ENCODE measurements around the gene HK1. TPM values are rescaled to one million over a fixed set of nuclear protein-coding genes. Genes with fewer than 3 reads are reported as not detected.
A peak's percentile ranks its signal among the peaks of the same experiment; 100 is the strongest.

Gene HK1
- total RNA-seq, 6 experiments from 2014 or later: 149 to 158 (median 155) TPM

- H3K4me3 Mint-ChIP-seq: no peak overlapping the region
- peak overlapping the region; percentile 53 for H3K27ac Mint-ChIP-seq
- peaks cover 3% of the 10 kb centered on the region for H3K27me3 Mint-ChIP-seq (ENCODE audit: insufficient read depth)
- peaks cover 38% of the 10 kb centered on the region for H3K4me1 Mint-ChIP-seq (ENCODE audit: low read depth)
- no peaks in the 10 kb centered on the region for H3K9me3 Mint-ChIP-seq
- H3K36me3 Mint-ChIP-seq (ENCODE audit: low read depth): peaks cover 30% of the 10 kb centered on the region
- TF ChIP-seq CTCF (IDR thresholded peaks at IDR 0.05): peak; percentile 94
- DNase-seq: peak; percentile 68
Measured at GRCh38 chr10:69392481-69393000, 114.2 kb downstream of the HK1 start.

GRCh38 chr10:69394020-69394419 is 115.7 kb downstream of the HK1 start:
- peak; percentile 17 for DNase-seq

GRCh38 chr10:69397972-69398371 is 119.7 kb downstream of the HK1 start:
- no peak overlapping the region for H3K27ac Mint-ChIP-seq
- no peaks in the 10 kb centered on the region for H3K9me3 Mint-ChIP-seq
- H3K27me3 Mint-ChIP-seq (ENCODE audit: insufficient read depth): peaks cover 10% of the 10 kb centered on the region; the same call in 1 of the 2 replicates
- no peak overlapping the region for H3K4me3 Mint-ChIP-seq
- DNase-seq: no peak
- no peak for TF ChIP-seq CTCF (IDR thresholded peaks at IDR 0.05)
- peaks cover 41% of the 10 kb centered on the region for H3K36me3 Mint-ChIP-seq (ENCODE audit: low read depth)
- peaks cover 22% of the 10 kb centered on the region for H3K4me1 Mint-ChIP-seq (ENCODE audit: low read depth)

More at GRCh38 chr10:69394020-69394419, 115.7 kb downstream of the HK1 start:
- Mint-ChIP-seq H3K27me3 (ENCODE audit: insufficient read depth) (peaks cover 5% of the 10 kb centered on the region), H3K4me1 (ENCODE audit: low read depth) (peaks cover 38% of the 10 kb centered on the region), H3K4me3 (no peak overlapping the region; the same call in 1 of the 2 replicates), H3K36me3 (ENCODE audit: low read depth) (peaks cover 22% of the 10 kb centered on the region), H3K27ac (peak overlapping the region; percentile 42), H3K9me3 (no peaks in the 10 kb centered on the region)
- no peak for TF ChIP-seq CTCF (IDR thresholded peaks at IDR 0.05)

GRCh38 chr10:69398466-69398865 is 120.2 kb downstream of the HK1 start:
- no peaks in the 10 kb centered on the region for H3K9me3 Mint-ChIP-seq
- H3K4me3 Mint-ChIP-seq: no peak overlapping the region
- peaks cover 10% of the 10 kb centered on the region; the same call in 1 of the 2 replicates for H3K27me3 Mint-ChIP-seq (ENCODE audit: insufficient read depth)
- DNase-seq: no peak
- peaks cover 41% of the 10 kb centered on the region for H3K36me3 Mint-ChIP-seq (ENCODE audit: low read depth)
- no peak overlapping the region for H3K27ac Mint-ChIP-seq
- TF ChIP-seq CTCF (IDR thresholded peaks at IDR 0.05): no peak
- H3K4me1 Mint-ChIP-seq (ENCODE audit: low read depth): peaks cover 24% of the 10 kb centered on the region

DNA sequence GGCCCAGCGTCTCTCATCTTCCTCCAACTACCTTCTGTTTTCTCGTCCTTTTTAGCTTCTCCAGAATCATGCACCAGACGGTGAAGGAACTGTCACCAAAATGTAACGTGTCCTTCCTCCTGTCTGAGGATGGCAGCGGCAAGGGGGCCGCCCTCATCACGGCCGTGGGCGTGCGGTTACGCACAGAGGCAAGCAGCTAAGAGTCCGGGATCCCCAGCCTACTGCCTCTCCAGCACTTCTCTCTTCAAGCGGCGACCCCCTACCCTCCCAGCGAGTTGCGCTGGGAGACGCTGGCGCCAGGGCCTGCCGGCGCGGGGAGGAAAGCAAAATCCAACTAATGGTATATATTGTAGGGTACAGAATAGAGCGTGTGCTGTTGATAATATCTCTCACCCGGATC is 122.6 kb downstream of the HK1 start:
- H3K4me1 Mint-ChIP-seq (ENCODE audit: low read depth): peaks cover 32% of the 10 kb centered on the region
- H3K27me3 Mint-ChIP-seq (ENCODE audit: insufficient read depth): peaks cover 7% of the 10 kb centered on the region; the same call in 1 of the 2 replicates
- H3K4me3 Mint-ChIP-seq: no peak overlapping the region
- H3K27ac Mint-ChIP-seq: no peak overlapping the region
- no peak for DNase-seq
- peaks cover 42% of the 10 kb centered on the region for H3K36me3 Mint-ChIP-seq (ENCODE audit: low read depth)
- TF ChIP-seq CTCF (IDR thresholded peaks at IDR 0.05): no peak
- no peaks in the 10 kb centered on the region for H3K9me3 Mint-ChIP-seq

All from HFFc6 (cell line).